ENCODE measurements around the gene BCAP31. TPM values are rescaled to one million over a fixed set of nuclear protein-coding genes. Genes with fewer than 3 reads are reported as not detected.
A peak's percentile ranks its signal among the peaks of the same experiment; 100 is the strongest.

The BCAP31 gene
- total and polyA plus RNA-seq, 2 donors (not counting 1 experiment from before 2014, with no cell fraction given) = 59.5 to 117 TPM

DNA sequence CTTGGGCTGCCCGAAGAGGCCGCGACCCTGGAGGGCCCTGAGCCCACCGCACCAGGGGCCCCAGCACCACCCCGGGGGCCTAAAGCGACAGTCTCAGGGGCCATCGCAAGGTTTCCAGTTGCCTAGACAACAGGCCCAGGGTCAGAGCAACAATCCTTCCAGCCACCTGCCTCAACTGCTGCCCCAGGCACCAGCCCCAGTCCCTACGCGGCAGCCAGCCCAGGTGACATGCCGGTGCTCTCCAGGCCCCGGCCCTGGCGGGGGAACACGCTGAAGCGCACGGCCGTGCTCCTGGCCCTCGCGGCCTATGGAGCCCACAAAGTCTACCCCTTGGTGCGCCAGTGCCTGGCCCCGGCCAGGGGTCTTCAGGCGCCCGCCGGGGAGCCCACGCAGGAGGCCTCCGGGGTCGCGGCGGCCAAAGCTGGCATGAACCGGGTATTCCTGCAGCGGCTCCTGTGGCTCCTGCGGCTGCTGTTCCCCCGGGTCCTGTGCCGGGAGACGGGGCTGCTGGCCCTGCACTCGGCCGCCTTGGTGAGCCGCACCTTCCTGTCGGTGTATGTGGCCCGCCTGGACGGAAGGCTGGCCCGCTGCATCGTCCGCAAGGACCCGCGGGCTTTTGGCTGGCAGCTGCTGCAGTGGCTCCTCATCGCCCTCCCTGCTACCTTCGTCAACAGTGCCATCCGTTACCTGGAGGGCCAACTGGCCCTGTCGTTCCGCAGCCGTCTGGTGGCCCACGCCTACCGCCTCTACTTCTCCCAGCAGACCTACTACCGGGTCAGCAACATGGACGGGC, 1.0 kb upstream of the BCAP31 start:
- ChIA-PET POLR2A (no interaction called here), CTCF (no interaction called here)
- DNase-seq (peak; percentile 27), ATAC-seq (ENCODE audit: low read depth) (no peak)
- no peak for TF ChIP-seq CTCF (IDR thresholded peaks at IDR 0.05)
- TF ChIP-seq EZH2 (IDR thresholded peaks at IDR 0.05; ENCODE audit: borderline replicate concordance, insufficient read depth, low read depth, low read length, poor library complexity, severe bottlenecking) = no peak
- Histone ChIP-seq H2AFZ (ENCODE audit: insufficient read depth, low read depth, low read length, poor library complexity, severe bottlenecking) (peak overlapping the region; percentile 16), H3K9me3 (ENCODE audit: control extremely low read depth in 1 of 3, control insufficient read depth in 2 of 3, insufficient read depth in 1 of 3, low read length in 2 of 3) (no peaks in the 10 kb centered on the region), H3K4me3 (ENCODE audit: control extremely low read depth in 1 of 5, extremely low read depth in 1 of 5, insufficient read depth in 1 of 5, low read depth in 2 of 5, low read length in 4 of 5) (peak overlapping the region in 4 of 5 experiments; percentile 56 to 65 (median 59)), H4K20me1 (ENCODE audit: control insufficient read depth, insufficient read depth, low read length, poor library complexity, severe bottlenecking) (peaks cover 21% of the 10 kb centered on the region), H3K79me2 (ENCODE audit: control insufficient read depth, insufficient read depth, low read length) (peaks cover 66% of the 10 kb centered on the region), H3K27me3 (replicated peaks in 1 of 4; ENCODE audit: control extremely low read depth in 1 of 4, control insufficient read depth in 3 of 4, insufficient read depth in 4 of 4, low read length in 3 of 4) (no peaks in the 10 kb centered on the region), H3K9ac (ENCODE audit: low read length) (peak overlapping the region; percentile 64), H3K36me3 (replicated peaks in 1 of 2; ENCODE audit: control extremely low read depth in 1 of 2, control insufficient read depth in 1 of 2, extremely low read depth in 1 of 2, insufficient read depth in 2 of 2, low read length in 1 of 2) (peaks cover 0 to 16% of the 10 kb centered on the region in 2 experiments), H3K27ac (ENCODE audit: low read length in 2 of 2) (peak overlapping the region; percentile 81 to 86), H3K4me1 (ENCODE audit: control insufficient read depth in 2 of 2, insufficient read depth in 2 of 2, low read length in 2 of 2) (peaks cover 37 to 42% of the 10 kb centered on the region in 2 donors), H3K4me2 (replicated peaks; ENCODE audit: low read depth, low read length, poor library complexity, severe bottlenecking) (peak overlapping the region; percentile 75)
- intact Hi-C loops (cut with micrococcal nuclease) = loop anchor here (2.0 kb wide), 1 partner anchor 200 kb away; no protein-coding TSS in a partner anchor
- H3K27me3 Mint-ChIP-seq = no peaks in the 10 kb centered on the region
- H3K9me3 Mint-ChIP-seq (ENCODE audit: insufficient read depth) = no peaks in the 10 kb centered on the region
- peak overlapping the region; percentile 86 for H3K27ac Mint-ChIP-seq
- peak overlapping the region; percentile 79 for H3K4me3 Mint-ChIP-seq
- whole genome bisulfite sequencing (ENCODE audit: insufficient coverage) = 68% methylated on average over 51 of the region's 55 CpGs
- peaks cover 41% of the 10 kb centered on the region for H3K4me1 Mint-ChIP-seq
